Chondrocyte (in vitro differentiated cells): ENCODE measurements around the gene C1QTNF5. TPM values are rescaled to one million over a fixed set of nuclear protein-coding genes. Genes with fewer than 3 reads are reported as not detected.

ENCODE experiments used
- DNase-seq: peaks from one replicate; pipeline ENCODE4 v3.0.0; 2021; ENCODE audit warnings: mixed read lengths, low spot score
- H3K27ac Mint-ChIP-seq: one replicate; pipeline ENCODE4 v1.8.0; 2021; ENCODE audit warnings: mild to moderate bottlenecking, moderate library complexity, mixed read lengths; ENCODE audit not compliant: unreplicated experiment
- H3K27me3 Mint-ChIP-seq: 2 replicates; pipeline ENCODE4 v1.8.0; 2021; ENCODE audit warnings: low read depth, mixed read lengths
- H3K36me3 Mint-ChIP-seq: 2 replicates; pipeline ENCODE4 v1.8.0; 2021; ENCODE audit warnings: low read depth, mixed read lengths
- H3K4me1 Mint-ChIP-seq: 2 replicates; pipeline ENCODE4 v1.8.0; 2021; ENCODE audit warnings: low read depth, mild to moderate bottlenecking, mixed read lengths
- H3K4me3 Mint-ChIP-seq: one replicate; pipeline ENCODE4 v1.8.0; 2021; ENCODE audit warnings: mild to moderate bottlenecking, moderate library complexity, mixed read lengths; ENCODE audit not compliant: unreplicated experiment
- H3K9me3 Mint-ChIP-seq: 2 replicates; pipeline ENCODE4 v1.8.0; 2021; ENCODE audit warnings: low read depth, mixed read lengths
- CTCF ChIP-seq: fragments of 200-600 bp; sonication (generic); IDR thresholded peaks from 2 replicates; pipeline ENCODE4 v1.5.0; 2021; ENCODE audit warnings: antibody characterized with exemption, mild to moderate bottlenecking, moderate library complexity
- total RNA-seq: library from RNA; stranded (reverse); gene quantifications from 3 replicates; pipeline ENCODE4 v1.2.1, GENCODE V29; 2021

Gene C1QTNF5
- total RNA-seq, 1 donor from 2014 or later: 67.1 TPM

- Mint-ChIP-seq H3K27me3 (no peaks in the 10 kb centered on the region), H3K36me3 (peaks cover 31% of the 10 kb centered on the region), H3K4me1 (peaks cover 25% of the 10 kb centered on the region), H3K4me3 (no peak overlapping the region), H3K9me3 (no peaks in the 10 kb centered on the region), H3K27ac (peak overlapping the region; percentile 88)
- no peak for DNase-seq
- TF ChIP-seq CTCF: no peak
These were observed 34.3 kb downstream of the C1QTNF5 start for GRCh38 chr11:119306373-119306890.

- no peak overlapping the region for H3K4me3 Mint-ChIP-seq
- H3K9me3 Mint-ChIP-seq: no peaks in the 10 kb centered on the region
- H3K36me3 Mint-ChIP-seq: peaks cover 33% of the 10 kb centered on the region
These were observed 34.9 kb downstream of the C1QTNF5 start for GRCh38 chr11:119305556-119306372.

GRCh38 chr11:119303227-119303718, 37.4 kb downstream of the C1QTNF5 start:
- Mint-ChIP-seq H3K27ac (no peak overlapping the region), H3K9me3 (no peaks in the 10 kb centered on the region), H3K4me1 (peaks cover 30% of the 10 kb centered on the region), H3K4me3 (no peak overlapping the region), H3K36me3 (peaks cover 32% of the 10 kb centered on the region), H3K27me3 (no peaks in the 10 kb centered on the region)
- DNase-seq: no peak
- no peak for TF ChIP-seq CTCF

More at GRCh38 chr11:119305556-119306372, 34.9 kb downstream of the C1QTNF5 start:
- TF ChIP-seq CTCF: no peak
- Mint-ChIP-seq H3K27me3 (no peaks in the 10 kb centered on the region), H3K4me1 (peaks cover 25% of the 10 kb centered on the region), H3K27ac (peak overlapping the region; percentile 88)
- no peak for DNase-seq

GRCh38 chr11:119300198-119300964, 40.3 kb downstream of the C1QTNF5 start:
- DNase-seq: no peak
- Mint-ChIP-seq H3K4me1 (peaks cover 20% of the 10 kb centered on the region), H3K4me3 (no peak overlapping the region), H3K27ac (no peak overlapping the region), H3K36me3 (peaks cover 39% of the 10 kb centered on the region), H3K9me3 (no peaks in the 10 kb centered on the region), H3K27me3 (no peaks in the 10 kb centered on the region)
- no peak for TF ChIP-seq CTCF

- no peak for DNase-seq
- no peaks in the 10 kb centered on the region for H3K9me3 Mint-ChIP-seq
- no peak for TF ChIP-seq CTCF
- no peak overlapping the region for H3K4me3 Mint-ChIP-seq
- H3K27ac Mint-ChIP-seq: no peak overlapping the region
- peaks cover 20% of the 10 kb centered on the region for H3K4me1 Mint-ChIP-seq
- peaks cover 37% of the 10 kb centered on the region for H3K36me3 Mint-ChIP-seq
- no peaks in the 10 kb centered on the region for H3K27me3 Mint-ChIP-seq
These were observed 41.3 kb downstream of the C1QTNF5 start for GRCh38 chr11:119299416-119299815.
